GM12864 (cell line): ENCODE results near the gene DONSON.
A peak's percentile ranks its signal among the peaks of the same experiment; 100 is the strongest.

Experiments used
- DNase-seq: peaks from one replicate; pipeline ENCODE4 v3.0.0-alpha.2; 2011; ENCODE audit warnings: low read depth
- H3K4me3 ChIP-seq: 2 replicates; pipeline ENCODE4 v1.5.1; 2011; ENCODE audit warnings: mild to moderate bottlenecking, low read depth, low read length, control low read depth
- TF ChIP-seq, protein P1 (sequence below): IDR thresholded peaks from 2 replicates; pipeline ENCODE4 v1.5.1; 2011; ENCODE audit warnings: low read depth, mild to moderate bottlenecking, moderate library complexity, low read length, control low read depth, inconsistent platforms; ENCODE audit errors: missing control alignments

The DONSON gene

DNA sequence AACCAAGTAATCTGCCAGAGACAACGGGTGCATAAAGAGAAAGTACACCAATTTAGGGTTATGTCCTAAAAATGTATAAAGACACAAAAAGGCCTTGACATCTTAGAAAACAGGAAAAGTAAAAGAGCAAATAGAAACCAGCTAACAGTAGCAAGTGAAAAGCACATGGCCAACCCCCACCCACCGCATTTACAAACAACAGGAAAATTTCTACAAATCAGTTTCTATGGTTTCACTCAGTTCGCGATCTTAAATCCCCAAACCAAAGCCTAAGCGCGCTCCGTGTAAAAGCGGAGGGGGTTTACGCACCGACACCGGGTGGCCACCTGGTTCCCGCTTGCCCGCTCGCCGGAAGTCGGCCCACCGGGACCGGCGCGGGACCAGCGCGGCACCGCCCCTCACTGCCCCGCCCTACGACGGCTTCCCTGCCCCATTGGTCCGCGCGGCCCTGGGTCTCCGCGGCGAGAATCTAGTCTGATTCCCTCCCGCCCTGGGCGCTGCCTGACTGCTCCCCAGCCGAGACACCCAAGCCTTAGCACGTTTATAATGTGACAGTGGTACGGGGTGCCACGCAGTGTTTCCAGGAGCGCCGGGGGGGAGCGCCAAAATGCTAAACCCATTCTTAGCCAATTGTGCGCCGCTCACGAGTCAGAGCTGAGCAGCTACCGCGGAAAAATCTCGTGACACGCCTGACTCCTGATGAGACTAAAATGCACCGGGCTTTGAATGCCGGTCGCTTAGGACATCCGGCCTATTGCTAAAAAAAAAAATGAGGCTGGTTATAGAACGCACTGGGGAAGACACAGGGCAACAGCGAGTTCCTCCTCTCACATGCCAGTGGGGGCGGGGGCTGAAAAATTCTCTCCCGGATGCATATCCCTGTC lies 46.5 kb downstream of the DONSON start, which contains the start of gene GART:
Gene GART, minus strand, starts transcription at position 362 of the 884 bp plus-strand sequence. CDS start 2,802 bp downstream, outside the sequence.
- DNase-seq, result no peak
- H3K4me3 ChIP-seq, result peak within 1 kb of the TSS; percentile 68
- TF ChIP-seq, protein P1, sequence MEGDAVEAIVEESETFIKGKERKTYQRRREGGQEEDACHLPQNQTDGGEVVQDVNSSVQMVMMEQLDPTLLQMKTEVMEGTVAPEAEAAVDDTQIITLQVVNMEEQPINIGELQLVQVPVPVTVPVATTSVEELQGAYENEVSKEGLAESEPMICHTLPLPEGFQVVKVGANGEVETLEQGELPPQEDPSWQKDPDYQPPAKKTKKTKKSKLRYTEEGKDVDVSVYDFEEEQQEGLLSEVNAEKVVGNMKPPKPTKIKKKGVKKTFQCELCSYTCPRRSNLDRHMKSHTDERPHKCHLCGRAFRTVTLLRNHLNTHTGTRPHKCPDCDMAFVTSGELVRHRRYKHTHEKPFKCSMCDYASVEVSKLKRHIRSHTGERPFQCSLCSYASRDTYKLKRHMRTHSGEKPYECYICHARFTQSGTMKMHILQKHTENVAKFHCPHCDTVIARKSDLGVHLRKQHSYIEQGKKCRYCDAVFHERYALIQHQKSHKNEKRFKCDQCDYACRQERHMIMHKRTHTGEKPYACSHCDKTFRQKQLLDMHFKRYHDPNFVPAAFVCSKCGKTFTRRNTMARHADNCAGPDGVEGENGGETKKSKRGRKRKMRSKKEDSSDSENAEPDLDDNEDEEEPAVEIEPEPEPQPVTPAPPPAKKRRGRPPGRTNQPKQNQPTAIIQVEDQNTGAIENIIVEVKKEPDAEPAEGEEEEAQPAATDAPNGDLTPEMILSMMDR, result no peak

DNA sequence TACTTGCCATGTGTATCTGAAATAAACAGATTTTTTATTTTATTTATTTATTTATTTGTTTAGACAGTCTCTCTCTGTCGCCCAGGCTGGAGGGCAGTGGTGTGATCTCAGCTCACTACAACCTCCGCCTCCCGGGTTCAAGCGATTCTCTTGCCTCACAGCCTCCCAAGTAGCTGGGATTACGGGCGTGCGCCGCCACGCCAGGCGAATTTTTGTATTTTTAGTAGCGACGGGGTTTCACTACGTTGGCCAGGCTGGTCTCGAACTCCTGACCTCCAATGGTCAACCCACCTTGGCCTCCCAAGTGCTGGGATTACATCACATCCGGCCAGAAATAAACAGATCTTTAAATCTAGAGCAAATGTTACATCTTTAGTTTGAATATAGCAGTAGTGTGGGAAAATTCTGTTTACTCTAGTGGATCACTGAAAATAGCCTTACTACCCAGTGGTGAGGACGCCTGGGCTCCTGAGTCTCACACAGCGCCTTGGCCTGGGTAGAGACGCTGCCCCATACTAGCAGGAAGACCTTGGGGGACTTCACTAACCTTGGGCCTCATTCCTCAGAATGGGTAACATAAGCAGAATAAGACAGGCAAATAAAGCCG lies 47.3 kb downstream of the DONSON start:
- peak overlapping the region; percentile 68 for H3K4me3 ChIP-seq
- DNase-seq, result no peak
- TF ChIP-seq, protein P1, result no peak

DNA sequence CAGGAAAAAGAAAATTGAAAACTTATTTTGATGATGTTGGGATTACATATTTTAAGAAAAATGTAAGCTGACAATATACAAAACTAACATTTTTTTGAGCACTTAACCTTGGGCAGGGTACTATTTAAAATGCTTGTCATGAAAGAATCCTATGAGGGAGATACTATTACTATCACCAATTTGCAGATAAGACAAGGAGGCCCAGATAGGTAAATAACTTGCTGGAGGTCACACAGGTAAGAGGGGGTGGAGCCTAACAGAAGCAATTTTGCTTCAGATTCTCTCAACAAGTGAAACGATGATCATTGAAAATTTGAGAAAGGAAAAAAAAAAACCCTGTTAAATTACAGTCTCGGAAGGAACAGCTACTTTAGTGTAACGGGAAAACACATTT lies 47.8 kb downstream of the DONSON start:
- TF ChIP-seq, protein P1, result no peak
- peak overlapping the region; percentile 68; the same call in 1 of the 2 replicates for H3K4me3 ChIP-seq
- no peak for DNase-seq

DNA sequence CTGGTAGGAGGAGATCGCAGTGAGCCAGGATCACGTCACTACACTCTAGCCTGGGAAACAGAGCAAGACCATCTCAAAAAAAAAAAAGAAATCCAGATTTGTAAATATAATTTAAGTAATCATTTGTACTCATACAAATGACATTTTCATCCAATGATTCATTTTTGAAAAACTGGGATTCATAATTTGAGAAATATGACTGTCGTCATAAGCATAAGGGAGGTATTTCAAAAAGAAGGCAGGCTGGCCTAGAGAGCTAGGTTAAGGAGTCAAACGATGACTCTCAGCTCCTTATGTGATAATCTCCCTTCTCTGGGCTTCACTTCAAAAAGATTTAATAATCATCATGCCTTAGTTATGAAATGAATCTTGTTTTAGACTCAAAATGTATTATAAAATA lies 48.9 kb downstream of the DONSON start:
- DNase-seq, result no peak
- TF ChIP-seq, protein P1, result no peak

DNA sequence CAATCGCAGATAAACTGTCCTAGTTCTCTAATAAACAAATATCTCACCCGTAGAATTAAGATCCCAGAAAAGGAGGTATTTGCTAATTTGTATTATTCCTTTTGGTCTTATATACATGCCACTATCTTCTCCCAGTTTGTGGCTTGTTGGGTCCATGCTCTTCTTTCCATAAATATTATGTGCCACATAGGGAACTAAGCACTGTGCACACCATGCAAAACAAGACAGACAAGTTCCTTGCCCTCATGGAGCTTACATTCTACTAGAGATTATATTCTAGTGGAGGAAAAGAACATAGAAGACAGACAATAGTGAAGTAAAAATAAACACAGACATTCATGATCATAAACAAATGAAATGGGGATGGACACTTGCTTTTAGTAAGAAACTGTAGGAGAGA lies 51.3 kb downstream of the DONSON start:
- no peak for DNase-seq
- TF ChIP-seq, protein P1, result no peak
- H3K4me3 ChIP-seq, result no peak overlapping the region

More for the DNA sequence above, 48.9 kb downstream of the DONSON start:
- H3K4me3 ChIP-seq, result no peak overlapping the region

DNA sequence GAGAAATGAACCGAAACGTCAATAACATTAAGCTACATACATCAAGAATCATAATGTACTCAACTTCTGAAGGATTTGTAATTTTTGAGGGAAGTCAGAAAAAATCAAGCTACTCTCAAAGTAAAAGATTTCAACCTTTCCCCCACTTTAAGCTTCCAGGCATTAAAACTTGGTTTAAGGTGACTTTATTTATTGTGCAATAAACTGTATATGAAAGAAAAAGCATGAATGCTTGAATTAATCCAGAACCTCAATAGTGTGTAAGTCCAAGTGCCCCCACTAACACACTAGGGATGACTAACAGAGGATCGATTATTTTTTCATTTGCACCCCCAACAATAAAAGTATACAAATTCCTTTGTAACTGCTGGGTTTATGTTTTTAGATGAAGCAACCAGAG lies 57.5 kb downstream of the DONSON start:
- TF ChIP-seq, protein P1, result no peak
- H3K4me3 ChIP-seq, result no peak overlapping the region
- no peak for DNase-seq
